Measurements from ENCODE around the gene SLX4IP. TPM values are rescaled to one million over a fixed set of nuclear protein-coding genes. Genes with fewer than 3 reads are reported as not detected.

SLX4IP gene
- total and polyA plus RNA-seq, 2 of the 13 experiments (the other 11 are each of a cell fraction or from before 2014, with no cell fraction given), result 3.6 to 7.3 TPM

GRCh38 chr20:10434832-10435812, at the start of gene SLX4IP (continued):
- TF ChIP-seq CSRNP1 (CRISPR knock-in tag; IDR thresholded peaks at IDR 0.05) (no peak; the same call in none of the 2 replicates), RARG (CRISPR knock-in tag; IDR thresholded peaks at IDR 0.05; ENCODE audit: low read depth) (0 out of 2 replicates have a peak, but pooled peaks have one; percentile 25), ZNF335 (CRISPR knock-in tag; IDR thresholded peaks at IDR 0.05) (peak; percentile 97), LCORL (IDR thresholded peaks at IDR 0.05) (0 out of 2 replicates have a peak, but pooled peaks have one; percentile 35), LCORL (CRISPR knock-in tag; IDR thresholded peaks at IDR 0.05) (peak; percentile 52), HNF1A (IDR thresholded peaks at IDR 0.05; ENCODE audit: low read depth) (no peak), HNF1A (CRISPR knock-in tag; IDR thresholded peaks at IDR 0.05; ENCODE audit: borderline replicate concordance) (no peak; the same call in 1 of the 2 replicates), POLR2G (IDR thresholded peaks at IDR 0.05; ENCODE audit: low read depth, low read length) (peak; percentile 87), THAP11 (CRISPR knock-in tag; IDR thresholded peaks at IDR 0.05) (peak; percentile 91), E2F2 (CRISPR knock-in tag; IDR thresholded peaks at IDR 0.05; ENCODE audit: borderline replicate concordance) (peak; percentile 5; the same call in 1 of the 2 replicates), ZNF878 (CRISPR knock-in tag; IDR thresholded peaks at IDR 0.05) (no peak; the same call in 1 of the 2 replicates), CHD2 (IDR thresholded peaks at IDR 0.05; ENCODE audit: low read depth, low read length) (peak; percentile 95), ZNF597 (CRISPR knock-in tag; IDR thresholded peaks at IDR 0.05) (no peak), KDM4B (CRISPR knock-in tag; IDR thresholded peaks at IDR 0.05) (peak; percentile 54; the same call in 1 of the 2 replicates), RBFOX2 (IDR thresholded peaks at IDR 0.05; ENCODE audit: low read depth, low read length) (peak; percentile 42; the same call in 1 of the 2 replicates)
